Activated CD8-positive, alpha-beta memory T cell treated with anti-CD3 and anti-CD28 coated beads for 1 hour (primary cell): ENCODE measurements around the gene ZNF516.
"Not testable (repeated sequence)": the region's sequence is repeated elsewhere in the genome, so short reads cannot be mapped to it uniquely, and the experiment has no call there.

Source experiments
- DNase-seq, 2 donors: peaks; one replicate each; pipeline ENCODE4 v3.0.0-alpha.2; 2020; ENCODE audit warnings: low read depth in 1 of 2; ENCODE audit errors: extremely low read depth in 1 of 2

The ZNF516 gene

DNA sequence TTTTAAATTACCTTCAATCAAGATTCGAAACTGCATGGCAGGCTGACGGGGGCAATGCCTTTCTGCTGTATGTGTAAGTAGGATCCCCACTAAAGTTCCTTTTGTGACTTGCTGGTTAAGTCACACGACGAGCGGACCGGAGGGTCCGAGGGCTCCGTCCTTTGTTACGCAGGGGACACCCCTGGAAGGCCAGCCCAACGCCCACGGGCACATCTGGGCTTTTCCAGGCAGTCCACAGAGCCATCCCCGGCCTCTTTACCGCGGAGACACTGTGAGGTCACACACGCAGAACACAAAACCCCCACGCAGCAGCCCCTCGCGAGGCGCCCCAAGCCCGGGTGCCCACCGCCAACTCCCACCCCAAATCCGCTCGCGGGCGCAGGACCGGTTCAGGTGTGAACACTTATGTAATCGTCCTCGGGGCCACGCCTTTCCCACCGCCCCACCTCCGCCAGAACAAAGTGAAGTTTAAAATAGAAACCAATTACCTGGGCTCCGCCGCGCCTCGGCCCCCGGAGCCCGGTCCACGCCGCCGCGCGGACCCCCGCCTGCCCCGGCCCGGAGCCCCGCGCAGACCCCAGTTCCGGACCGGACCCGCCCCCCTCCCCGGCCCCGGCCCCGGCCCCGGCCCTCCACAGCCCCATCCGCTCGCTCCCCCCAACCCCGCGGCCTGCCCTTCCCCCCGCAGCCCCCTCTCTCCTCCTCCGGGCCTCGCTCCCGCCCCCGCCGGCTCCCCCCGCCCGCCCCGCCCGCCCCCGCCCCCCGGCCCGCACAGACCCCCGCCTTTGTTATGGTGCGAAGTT is 4.2 kb downstream of the ZNF516 start:
- DNase-seq: no peak

DNA sequence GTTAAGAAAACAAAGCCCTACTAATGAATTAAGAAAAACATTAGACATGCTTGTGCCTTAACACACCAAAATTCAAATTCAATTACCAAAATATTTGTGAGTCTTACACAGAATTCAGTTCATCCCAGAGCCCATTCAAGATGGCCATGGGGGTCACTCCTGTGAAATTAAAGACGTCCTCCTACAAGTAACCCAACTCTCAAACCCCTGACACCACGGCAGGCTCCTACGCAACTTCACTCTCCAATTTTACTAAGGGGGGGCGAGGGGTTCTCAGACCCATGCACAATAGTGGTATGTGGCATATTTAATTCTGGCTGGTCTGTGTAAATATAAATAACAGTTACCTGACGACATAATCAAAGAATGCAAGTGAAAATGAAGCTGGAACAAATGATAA is 5.0 kb downstream of the ZNF516 start:
- no peak for DNase-seq

DNA sequence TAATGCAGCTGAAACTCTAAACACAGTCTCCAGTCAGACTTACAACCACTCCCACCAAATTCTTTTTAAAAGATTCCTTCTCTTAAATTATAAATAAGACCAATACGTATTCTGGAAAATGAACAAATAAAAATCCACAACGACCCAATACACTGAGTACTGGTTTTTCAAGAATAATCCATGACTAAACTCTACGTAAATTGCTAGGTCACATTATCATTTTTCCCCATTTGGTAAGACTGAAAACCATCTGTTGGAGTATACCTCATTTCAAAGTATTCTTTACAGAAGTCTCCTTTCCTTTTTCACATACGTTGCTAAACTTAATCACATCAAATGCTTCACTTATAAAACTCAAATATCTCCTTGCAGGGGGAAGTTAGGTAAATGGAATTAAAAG is 6.0 kb downstream of the ZNF516 start:
- DNase-seq: no peak

DNA sequence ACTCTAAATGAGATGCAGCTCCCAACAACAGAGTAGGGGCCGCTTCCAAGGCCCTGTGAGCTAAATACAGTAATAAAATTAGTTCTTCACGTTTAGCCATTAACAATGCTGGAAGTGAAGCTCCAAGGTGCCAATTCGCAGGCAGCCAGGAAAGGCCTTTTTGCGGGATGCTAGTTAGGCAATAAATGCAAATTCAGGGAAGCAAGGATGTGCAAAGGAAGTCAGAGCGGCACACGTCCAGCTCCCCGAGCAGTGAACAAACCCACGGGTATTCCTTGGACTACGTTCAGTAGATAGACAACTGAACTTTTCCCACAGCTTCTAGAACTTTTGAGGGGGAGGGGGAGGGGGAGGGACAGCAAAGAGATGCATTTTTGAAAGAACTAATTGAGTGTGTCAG is 6.9 kb downstream of the ZNF516 start:
- DNase-seq: no peak

DNA sequence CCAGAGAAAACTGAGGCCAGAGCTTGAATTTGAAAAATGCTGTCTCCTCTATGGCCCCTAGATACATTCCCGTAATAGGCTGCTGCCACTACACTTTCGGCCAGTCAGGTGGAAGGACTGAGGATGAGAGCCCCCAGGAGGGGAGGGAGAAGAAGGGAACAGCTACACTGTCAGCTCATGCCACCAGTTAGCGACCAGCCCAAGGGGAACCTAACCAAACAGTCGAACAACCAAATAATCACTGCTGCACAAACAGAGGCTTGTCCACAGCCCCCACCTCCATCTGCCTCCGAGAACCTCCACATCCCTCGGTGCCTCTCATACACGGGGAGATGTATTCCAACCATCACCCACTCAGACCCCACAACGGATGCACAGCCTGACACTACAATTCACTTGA is 7.3 kb downstream of the ZNF516 start:
- DNase-seq: no peak

DNA sequence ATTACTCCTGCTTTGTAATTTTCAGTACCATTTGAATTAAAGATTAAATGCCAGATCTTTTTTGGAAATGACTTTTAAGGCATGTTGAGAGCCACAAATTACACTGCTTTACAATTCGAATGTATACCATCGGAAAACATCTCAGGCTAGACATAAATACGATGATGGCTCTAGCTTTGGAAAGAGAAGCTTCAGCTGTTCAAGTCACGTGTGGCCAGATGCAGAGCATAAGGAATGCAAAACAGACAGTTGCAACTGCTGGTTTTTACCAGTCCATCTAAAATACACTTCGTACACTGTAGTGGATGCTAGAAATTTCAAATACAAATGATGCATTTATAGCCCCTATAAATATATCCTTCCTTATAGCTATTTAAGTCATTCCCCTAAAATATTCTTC is 8.0 kb downstream of the ZNF516 start:
- no peak for DNase-seq

DNA sequence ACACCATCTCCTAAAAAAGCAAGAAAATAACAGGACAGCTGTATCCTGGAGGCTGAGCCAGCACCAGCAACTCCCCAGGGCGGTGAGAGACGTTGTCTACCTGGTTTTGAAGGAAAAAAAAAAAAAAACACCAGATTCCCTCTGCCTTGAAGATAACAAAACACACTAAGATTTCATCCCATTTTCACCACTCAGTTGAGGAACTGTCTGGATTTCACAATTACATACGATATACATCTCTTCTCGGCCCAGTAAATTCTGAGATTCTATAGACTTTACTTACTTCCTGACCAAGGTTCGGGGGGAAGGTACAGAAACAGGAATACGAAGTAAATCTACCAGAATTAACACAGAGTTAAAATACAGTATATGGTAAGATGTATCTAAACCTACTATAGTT is 8.5 kb downstream of the ZNF516 start:
- DNase-seq: no peak

DNA sequence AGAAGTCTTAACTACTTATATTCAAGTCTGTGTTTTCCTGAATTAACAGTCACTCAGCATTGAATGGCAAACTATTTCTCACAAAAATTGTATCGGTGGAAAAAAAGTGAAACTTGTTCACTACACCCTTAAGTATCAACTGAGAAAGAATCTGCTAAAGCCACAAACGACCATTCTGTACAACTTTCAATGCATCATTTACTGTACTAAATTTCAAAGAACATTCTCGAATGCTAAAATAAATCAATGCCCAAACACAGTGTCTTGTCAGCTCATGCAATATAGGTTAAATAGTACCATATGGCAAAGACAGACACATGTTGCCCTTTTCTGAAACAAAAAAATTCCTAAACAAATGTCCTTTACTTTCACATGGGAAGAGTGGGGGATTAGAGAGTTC is 9.0 kb downstream of the ZNF516 start:
- DNase-seq: no peak

DNA sequence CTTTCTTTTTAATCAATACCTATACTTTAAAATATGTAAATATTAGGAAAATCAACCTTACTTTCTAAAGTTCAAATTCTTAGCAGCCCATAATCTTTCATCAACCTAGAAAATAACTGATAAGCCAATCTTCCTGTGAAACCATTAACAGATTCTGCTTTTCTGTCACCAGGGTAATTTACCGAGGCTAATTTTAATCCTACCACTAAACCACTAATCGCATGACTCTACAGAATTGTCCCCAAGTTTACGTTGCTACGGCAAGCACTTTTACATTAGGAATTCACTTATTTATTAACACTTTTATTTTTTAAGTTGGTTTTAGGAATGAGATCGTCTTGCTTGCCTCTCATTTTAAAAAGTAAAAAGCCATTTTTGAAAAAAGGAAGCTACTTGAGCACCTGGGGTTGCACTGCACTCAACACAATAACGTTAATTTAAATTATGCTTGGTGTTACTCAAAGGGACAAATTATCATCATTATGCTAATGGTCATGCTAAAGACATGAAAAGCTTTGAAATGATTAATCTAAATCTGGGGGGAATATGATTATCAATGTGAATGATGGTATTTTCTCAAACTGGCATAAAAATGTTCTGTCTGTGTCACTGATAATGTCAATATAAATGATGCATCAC is 10.2 kb downstream of the ZNF516 start:
- DNase-seq: no peak

DNA sequence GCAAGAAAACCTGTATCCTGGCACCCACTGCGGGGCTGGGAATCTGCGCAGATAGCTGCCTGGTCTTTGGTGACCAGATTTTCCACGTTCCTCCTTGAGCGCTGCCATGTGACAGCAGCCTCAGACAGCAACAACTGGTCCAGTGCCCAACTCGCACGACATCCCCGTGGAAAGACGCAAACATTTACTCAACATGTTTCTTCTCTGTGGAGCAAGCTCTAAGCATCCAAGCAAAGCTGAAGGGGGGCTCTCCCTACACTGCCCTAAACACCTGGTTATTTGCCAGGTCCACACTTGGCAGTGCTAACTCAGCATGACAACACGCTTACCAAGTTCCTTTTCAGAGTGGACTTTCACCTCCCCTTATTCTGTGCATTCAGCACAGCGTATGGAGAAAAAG is 11.3 kb downstream of the ZNF516 start:
- DNase-seq: no peak

DNA sequence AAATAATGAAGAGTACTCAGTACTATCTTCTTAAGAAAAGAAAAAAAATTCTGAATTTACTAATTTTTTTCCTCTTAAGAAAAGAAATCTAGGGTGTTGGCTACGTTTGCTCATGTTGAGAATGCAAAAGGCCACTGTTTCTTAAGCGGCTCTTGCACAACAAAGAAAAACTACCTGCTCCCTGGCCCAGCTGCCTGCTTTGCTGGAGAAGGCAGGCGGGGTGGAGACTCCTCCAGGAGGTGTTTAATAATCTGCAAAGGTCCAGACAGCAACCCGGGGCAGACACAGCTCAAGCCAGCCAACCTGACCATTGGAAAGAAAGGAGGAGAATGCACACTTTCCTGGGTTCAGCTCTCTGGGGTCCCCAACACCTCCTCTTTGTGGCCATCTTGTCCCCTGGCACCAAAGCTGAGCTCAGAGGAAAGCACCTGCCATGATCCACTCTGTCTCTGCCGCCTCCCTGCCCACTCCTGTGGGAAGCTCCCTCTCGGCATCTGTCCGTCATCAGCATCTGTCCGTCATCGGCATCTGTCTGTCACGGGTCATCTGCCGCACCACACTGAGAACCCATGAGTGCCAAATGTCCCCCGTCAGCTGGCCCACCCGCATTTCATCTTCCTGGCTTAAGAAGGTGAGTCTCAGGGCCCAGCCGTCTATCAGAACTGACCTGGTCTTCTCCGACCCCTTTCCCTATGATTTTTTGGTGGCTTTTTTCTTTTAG is 11.9 kb downstream of the ZNF516 start:
- DNase-seq: no peak

DNA sequence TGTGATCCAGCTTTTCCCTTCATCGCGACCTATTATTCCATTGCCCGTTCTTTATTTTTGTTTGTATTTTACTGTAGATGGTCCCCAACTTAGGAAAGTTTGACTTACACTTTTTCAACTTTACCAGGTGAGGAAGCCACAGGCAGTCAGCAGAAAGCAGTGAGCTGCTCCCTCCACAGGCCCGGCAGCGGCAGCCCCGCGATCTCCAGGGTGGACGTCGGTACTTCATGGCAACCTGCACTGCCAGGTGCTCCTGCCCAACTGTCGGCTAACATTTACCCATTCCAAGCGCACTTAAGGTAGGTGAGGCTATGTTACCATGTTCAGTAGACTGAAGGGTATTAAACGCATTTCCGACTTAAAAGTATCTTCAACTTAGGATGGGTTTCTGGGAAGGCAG is 12.8 kb downstream of the ZNF516 start:
- DNase-seq: no peak

DNA sequence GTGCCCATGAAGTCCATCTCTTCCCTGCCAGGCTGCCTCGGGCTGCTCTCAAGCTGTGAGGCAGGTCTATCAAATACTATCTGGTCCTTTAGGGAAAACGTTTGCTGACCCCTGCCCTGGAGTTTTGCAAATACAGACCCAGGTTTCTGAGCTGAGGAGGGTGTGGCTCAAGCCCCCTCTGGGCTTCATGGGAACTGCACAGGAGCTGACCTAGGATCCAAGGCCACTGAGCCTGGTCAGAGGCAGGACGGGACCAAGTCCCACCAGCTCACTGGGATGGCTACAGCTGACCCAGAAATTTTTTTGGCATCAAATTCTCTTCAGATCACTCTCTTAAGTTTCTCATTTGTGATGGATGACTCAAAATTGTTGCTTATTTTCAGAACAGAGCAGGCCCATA is 14.1 kb downstream of the ZNF516 start:
- no peak for DNase-seq

DNA sequence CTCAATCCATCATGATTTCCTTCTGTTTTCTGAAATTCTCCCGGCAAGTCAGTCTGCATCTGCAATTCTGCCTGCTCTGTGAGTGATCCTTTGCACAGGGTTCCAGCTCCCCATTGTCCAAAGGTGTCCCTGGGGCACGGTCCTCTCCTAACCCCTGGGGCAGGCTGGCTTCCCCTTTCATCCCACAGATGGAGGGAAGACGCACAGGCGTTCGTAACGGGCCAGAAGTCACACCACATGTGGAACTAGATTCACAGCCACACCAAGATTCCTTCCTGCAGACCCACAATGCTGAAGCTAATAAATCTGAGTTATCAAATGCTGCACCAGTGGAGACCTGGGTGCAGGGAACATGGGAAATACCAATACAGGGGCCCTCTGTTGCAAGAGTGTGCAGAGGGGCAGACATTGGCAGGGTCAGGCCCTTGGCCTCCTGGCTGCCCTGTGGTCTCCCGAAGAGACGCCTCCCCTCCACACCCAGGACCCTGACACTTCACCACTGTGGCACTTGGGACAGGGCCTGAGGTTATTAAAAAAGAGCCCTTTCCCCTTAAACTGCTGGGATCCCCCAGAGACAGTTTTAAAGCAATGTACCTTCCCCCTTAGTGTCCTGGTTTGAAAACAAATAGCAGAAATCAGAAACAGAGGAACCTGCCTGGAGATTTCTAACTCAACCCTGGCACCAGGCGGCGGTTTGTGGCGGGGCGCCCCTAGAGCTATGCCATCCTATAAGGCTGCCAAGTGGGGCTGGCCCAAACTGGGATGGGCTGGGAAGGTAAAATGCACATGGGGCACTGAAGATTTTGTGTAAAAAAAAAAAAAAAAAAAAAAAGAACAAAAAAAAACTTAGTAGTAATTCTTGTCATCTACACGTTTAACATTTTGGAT is 15.4 kb downstream of the ZNF516 start:
- DNase-seq: no peak

DNA sequence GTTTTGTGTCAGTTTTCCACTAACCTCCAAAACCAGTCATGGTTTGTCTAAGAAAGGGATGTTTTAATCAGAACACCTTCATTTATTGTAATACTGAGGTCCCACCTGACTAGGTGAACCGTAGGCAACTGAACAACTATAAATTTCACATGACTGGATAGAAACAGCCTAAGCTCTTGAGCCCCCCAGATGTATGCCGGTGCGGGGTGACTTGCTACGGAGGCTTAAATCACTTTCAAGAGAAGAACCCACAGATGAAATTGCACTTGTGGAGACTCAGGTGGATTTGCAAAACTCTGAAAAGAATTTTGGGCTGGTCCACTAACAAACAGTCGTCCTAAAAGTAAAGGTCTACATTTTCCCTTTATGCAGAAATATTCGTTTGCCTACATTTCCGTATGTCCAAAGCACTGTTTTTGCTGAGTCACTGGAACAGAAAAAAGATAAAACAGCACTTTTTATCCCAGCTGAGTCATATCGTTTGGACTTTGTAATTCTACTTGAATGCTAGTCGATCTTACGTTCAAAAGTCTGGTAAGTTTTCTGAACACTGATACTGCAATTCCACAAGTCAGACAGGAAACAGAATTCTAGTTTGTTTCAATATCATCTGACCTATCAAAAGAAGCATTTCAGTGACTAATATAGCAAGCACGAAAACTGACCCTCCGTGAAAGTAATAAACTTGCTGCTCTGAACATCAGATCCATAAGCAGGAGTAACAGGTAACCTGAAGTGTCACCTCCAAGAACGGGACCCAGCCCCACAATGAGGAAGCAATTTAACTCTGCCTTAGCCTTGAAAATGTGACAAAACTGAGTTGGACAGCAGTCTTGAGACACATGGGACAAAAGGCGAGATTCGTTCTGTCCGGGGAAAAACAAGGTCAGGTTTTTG is 18.1 kb downstream of the ZNF516 start:
- DNase-seq: no peak

DNA sequence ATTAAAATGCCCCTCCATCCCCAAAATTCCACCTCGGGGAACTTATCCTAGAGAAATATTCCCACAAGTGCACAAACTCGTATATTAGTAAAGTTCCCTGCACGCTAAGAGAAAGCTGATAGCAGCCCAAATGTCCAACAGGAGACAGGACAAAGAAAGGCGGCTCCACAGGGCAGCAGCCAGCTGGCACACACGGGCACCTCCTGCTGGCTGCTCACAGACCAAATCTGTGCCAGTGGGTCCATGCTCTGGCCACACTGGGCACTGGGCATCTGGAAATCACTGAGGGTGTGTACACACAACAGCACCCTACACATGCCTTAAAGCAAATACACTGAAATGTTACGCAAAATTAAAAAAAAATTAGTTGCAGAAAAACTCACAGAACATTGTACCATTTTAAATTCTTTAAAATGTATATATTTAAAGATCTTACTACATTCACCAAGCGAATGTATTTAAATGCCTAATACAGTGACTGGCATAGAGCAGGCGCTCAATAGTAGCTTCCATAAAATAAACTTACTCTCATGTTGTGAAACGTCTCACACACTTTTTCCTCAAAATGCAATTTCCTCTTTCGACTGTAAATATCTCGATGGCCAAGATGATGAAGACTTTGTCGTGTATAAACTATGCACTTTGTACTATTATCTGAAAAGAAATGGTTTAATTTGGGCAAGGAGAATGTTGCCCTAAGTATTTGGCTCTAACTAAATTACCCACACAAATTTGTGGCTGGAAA is 19.4 kb downstream of the ZNF516 start:
- DNase-seq: no peak

DNA sequence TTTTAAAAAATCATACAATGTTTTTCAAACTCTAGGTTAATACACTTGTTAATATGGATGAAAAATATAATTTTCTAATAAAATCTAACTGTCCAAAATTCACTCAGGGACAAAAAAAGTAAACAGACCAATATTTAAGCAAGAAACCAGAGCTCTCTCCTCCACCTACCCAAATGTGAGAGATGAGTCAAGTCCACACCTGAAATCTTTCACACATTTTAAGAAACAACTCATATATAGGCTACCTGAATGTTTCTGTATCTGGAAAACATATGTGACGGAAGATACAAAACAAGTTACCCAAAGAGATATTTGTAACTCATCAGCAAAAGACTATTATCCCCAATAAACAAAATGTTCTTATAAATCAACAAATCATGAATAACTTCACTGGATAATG is 20.2 kb downstream of the ZNF516 start:
- DNase-seq: no peak

DNA sequence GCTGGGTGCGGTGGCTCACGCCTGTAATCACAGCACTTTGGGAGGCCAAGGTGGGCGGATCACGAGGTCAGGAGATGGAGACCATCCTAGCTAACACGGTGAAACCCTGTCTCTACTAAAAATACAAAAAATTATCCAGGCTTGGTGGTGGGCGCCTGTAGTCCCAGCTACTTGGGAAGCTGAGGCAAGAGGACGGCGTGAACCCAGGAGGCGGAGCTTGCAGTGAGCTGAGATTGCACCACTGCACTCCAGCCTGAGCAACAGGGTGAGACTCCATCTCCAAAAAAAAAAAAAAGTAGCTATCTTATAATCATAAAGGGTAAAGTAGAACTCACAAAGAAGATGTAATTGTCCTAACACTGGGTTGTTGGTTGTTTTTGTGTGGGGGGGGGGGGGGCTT is 21.5 kb downstream of the ZNF516 start:
- DNase-seq: not testable (repeated sequence)

DNA sequence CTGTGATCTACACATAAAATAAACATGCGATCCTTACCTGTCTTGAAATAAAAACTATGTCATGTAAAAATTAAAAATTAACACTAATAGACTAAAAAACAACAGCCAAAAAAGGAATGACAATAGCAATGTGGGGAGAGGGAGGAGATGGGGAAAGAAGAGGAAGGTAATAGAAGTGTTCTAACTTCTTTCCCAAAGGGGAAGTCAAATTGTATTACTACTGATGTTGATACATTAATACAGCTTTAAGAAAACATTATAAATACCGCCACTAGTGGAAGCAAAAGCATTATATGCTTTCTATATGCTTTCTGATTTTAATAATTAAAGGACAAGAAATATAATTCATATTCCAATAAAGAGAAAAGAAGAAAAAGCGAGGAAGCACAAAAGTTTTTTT is 22.2 kb downstream of the ZNF516 start:
- no peak for DNase-seq
